DOHH2 (cell line): ENCODE measurements around the gene GRID2.

Experiments used
- H3F3A ChIP-seq: fragments of 200-600 bp; sonication (generic), shearing (Covaris generic); 2 replicates; pipeline ENCODE4 v1.6.0; 2016; ENCODE audit warnings: antibody characterized with exemption, mild to moderate bottlenecking; ENCODE audit not compliant: control insufficient read depth, insufficient read depth
- H3K27ac ChIP-seq: fragments of 200-600 bp; sonication (generic); 2 replicates; pipeline ENCODE4 v1.5.1; 2014; ENCODE audit warnings: low read depth, mild to moderate bottlenecking, low read length, moderate library complexity
- H3K27me3 ChIP-seq: fragments of 200-600 bp; sonication (generic); 2 replicates; pipeline ENCODE4 v1.6.1; 2014; ENCODE audit warnings: mild to moderate bottlenecking, low read length, mixed read lengths; ENCODE audit not compliant: control insufficient read depth
- H3K36me3 ChIP-seq: fragments of 200-600 bp; sonication (generic); 2 replicates; pipeline ENCODE4 v1.6.1; 2014; ENCODE audit warnings: mild to moderate bottlenecking, low read length, moderate library complexity, mixed read lengths; ENCODE audit not compliant: control insufficient read depth
- H3K4me1 ChIP-seq: fragments of 200-600 bp; sonication (generic); 2 replicates; pipeline ENCODE4 v1.6.1; 2014; ENCODE audit warnings: mild to moderate bottlenecking, low read length, mixed read lengths; ENCODE audit not compliant: control insufficient read depth
- H3K4me2 ChIP-seq: fragments of 200-600 bp; sonication (generic); 2 replicates; pipeline ENCODE4 v1.6.0; 2014; ENCODE audit warnings: mild to moderate bottlenecking, low read length, moderate library complexity
- H3K4me3 ChIP-seq: fragments of 200-600 bp; sonication (generic); 2 replicates; pipeline ENCODE4 v1.5.1; 2014; ENCODE audit warnings: mild to moderate bottlenecking, low read length, mixed read lengths
- H3K79me2 ChIP-seq: fragments of 200-600 bp; sonication (generic); 2 replicates; pipeline ENCODE4 v1.6.1; 2014; ENCODE audit warnings: mild to moderate bottlenecking, low read length, mixed read lengths; ENCODE audit not compliant: control insufficient read depth
- H3K9me2 ChIP-seq: fragments of 200-600 bp; sonication (generic); replicated peaks from 2 replicates; pipeline ENCODE4 v1.6.1; 2014; ENCODE audit warnings: mild to moderate bottlenecking, low read length, mixed read lengths; ENCODE audit not compliant: control insufficient read depth
- H3K9me3 ChIP-seq: fragments of 200-600 bp; sonication (generic); 2 replicates; pipeline ENCODE4 v1.6.1; 2014; ENCODE audit warnings: antibody characterized with exemption, low read length, mixed read lengths; ENCODE audit not compliant: control insufficient read depth, insufficient read depth
- H4K20me1 ChIP-seq: fragments of 200-600 bp; sonication (generic); 2 replicates; pipeline ENCODE4 v1.6.0; 2014; ENCODE audit warnings: low read depth, mild to moderate bottlenecking, antibody characterized with exemption, low read length, moderate library complexity; ENCODE audit not compliant: control insufficient read depth, insufficient read depth
- EZH2phosphoT487 ChIP-seq: fragments of 200-600 bp; sonication (generic); IDR thresholded peaks from 2 replicates; pipeline ENCODE4 v1.6.1; 2017; ENCODE audit warnings: borderline replicate concordance, mild to moderate bottlenecking, antibody characterized with exemption, low read length, moderate library complexity, mixed read lengths
- TF ChIP-seq, protein P1 (sequence below): fragments of 200-600 bp; sonication (generic); IDR thresholded peaks from one replicate; pipeline ENCODE4 v1.5.1; 2014; ENCODE audit warnings: antibody characterized with exemption, mild to moderate bottlenecking, low read depth, low read length; ENCODE audit not compliant: poor library complexity, severe bottlenecking

GRID2 gene

DNA sequence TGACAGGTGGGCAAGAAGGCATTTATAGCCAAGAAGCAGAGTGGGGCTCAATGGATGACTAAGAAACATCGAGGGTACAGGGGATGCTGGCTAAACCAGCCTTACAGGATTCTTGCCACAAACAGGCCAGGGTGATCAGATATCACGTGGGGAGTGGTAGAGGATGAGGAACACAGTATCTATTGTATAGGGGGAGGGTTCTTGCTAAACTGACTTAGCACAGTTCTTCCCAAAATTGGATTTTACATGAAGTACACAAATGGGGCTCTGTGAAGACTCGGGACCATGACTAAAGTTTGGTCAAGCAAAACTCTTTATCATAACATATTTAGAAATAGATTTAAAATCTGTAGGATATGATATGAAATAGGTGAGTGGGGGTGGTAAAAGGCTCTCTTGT, 1380.8 kb downstream of the GRID2 start:
- H3K9me3 ChIP-seq: no peaks in the 10 kb centered on the region

GRCh38 chr4:93687304-93687703, 1383.5 kb downstream of the GRID2 start:
- TF ChIP-seq, protein P1, sequence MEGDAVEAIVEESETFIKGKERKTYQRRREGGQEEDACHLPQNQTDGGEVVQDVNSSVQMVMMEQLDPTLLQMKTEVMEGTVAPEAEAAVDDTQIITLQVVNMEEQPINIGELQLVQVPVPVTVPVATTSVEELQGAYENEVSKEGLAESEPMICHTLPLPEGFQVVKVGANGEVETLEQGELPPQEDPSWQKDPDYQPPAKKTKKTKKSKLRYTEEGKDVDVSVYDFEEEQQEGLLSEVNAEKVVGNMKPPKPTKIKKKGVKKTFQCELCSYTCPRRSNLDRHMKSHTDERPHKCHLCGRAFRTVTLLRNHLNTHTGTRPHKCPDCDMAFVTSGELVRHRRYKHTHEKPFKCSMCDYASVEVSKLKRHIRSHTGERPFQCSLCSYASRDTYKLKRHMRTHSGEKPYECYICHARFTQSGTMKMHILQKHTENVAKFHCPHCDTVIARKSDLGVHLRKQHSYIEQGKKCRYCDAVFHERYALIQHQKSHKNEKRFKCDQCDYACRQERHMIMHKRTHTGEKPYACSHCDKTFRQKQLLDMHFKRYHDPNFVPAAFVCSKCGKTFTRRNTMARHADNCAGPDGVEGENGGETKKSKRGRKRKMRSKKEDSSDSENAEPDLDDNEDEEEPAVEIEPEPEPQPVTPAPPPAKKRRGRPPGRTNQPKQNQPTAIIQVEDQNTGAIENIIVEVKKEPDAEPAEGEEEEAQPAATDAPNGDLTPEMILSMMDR: no peak
- TF ChIP-seq EZH2phosphoT487: no peak
- H3K79me2 ChIP-seq: no peaks in the 10 kb centered on the region
- no peaks in the 10 kb centered on the region for H3K27me3 ChIP-seq
- H3K36me3 ChIP-seq: no peaks in the 10 kb centered on the region
- no peak overlapping the region for H3K4me3 ChIP-seq
- no peaks in the 10 kb centered on the region for H3K9me3 ChIP-seq
- no peaks in the 10 kb centered on the region for H3K9me2 ChIP-seq
- H3K4me2 ChIP-seq: no peak overlapping the region
- no peaks in the 10 kb centered on the region for H4K20me1 ChIP-seq
- no peak overlapping the region for H3K27ac ChIP-seq
- H3K4me1 ChIP-seq: no peaks in the 10 kb centered on the region
- no peaks in the 10 kb centered on the region for H3F3A ChIP-seq

More for the DNA sequence above, 1380.8 kb downstream of the GRID2 start:
- no peak for TF ChIP-seq EZH2phosphoT487
- TF ChIP-seq, protein P1: no peak
- Histone ChIP-seq H3K4me3 (no peak overlapping the region), H3K79me2 (no peaks in the 10 kb centered on the region), H3K27me3 (no peaks in the 10 kb centered on the region), H3K4me2 (no peak overlapping the region), H3K4me1 (no peaks in the 10 kb centered on the region), H3F3A (no peaks in the 10 kb centered on the region), H4K20me1 (no peaks in the 10 kb centered on the region), H3K36me3 (no peaks in the 10 kb centered on the region), H3K27ac (no peak overlapping the region), H3K9me2 (no peaks in the 10 kb centered on the region)

- H4K20me1 ChIP-seq: no peaks in the 10 kb centered on the region
- H3K9me3 ChIP-seq: no peaks in the 10 kb centered on the region
- no peaks in the 10 kb centered on the region for H3K36me3 ChIP-seq
- no peaks in the 10 kb centered on the region for H3F3A ChIP-seq
- H3K79me2 ChIP-seq: no peaks in the 10 kb centered on the region
- no peaks in the 10 kb centered on the region for H3K4me1 ChIP-seq
- TF ChIP-seq, protein P1: no peak
- no peak for TF ChIP-seq EZH2phosphoT487
- H3K4me2 ChIP-seq: no peak overlapping the region
- H3K9me2 ChIP-seq: no peaks in the 10 kb centered on the region
- no peaks in the 10 kb centered on the region for H3K27me3 ChIP-seq
- H3K4me3 ChIP-seq: no peak overlapping the region
- no peak overlapping the region for H3K27ac ChIP-seq
Measured at GRCh38 chr4:93688978-93689377, 1385.2 kb downstream of the GRID2 start.

DNA sequence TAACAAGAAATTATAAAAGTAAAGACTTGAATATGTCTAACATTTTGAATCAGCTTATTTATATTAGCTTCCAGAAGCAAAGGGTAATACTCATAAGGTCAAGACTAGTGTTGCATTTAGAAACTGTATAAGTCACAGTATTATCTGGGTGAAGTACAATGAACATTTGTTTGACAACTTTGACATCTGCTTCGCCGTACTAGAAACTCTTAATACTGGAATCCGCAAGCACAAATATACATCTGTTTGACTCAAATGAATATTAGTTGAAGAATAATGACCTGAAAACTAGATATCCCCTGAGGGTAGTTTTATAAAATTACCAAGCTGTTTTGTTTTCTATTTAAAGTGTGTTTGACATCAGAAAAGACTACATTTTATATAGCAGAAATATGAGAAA, 1389.4 kb downstream of the GRID2 start:
- H3K27ac ChIP-seq: no peak overlapping the region
- no peaks in the 10 kb centered on the region for H3F3A ChIP-seq
- H3K4me2 ChIP-seq: no peak overlapping the region
- H3K36me3 ChIP-seq: no peaks in the 10 kb centered on the region
- no peaks in the 10 kb centered on the region for H3K4me1 ChIP-seq
- no peaks in the 10 kb centered on the region for H3K9me2 ChIP-seq
- TF ChIP-seq, protein P1: no peak
- no peak for TF ChIP-seq EZH2phosphoT487
- no peaks in the 10 kb centered on the region for H4K20me1 ChIP-seq
- no peaks in the 10 kb centered on the region for H3K79me2 ChIP-seq
- H3K4me3 ChIP-seq: no peak overlapping the region
- H3K27me3 ChIP-seq: no peaks in the 10 kb centered on the region
- H3K9me3 ChIP-seq: no peaks in the 10 kb centered on the region
